ENCODE measurements around the gene TRIM72.

Gene TRIM72

DNA sequence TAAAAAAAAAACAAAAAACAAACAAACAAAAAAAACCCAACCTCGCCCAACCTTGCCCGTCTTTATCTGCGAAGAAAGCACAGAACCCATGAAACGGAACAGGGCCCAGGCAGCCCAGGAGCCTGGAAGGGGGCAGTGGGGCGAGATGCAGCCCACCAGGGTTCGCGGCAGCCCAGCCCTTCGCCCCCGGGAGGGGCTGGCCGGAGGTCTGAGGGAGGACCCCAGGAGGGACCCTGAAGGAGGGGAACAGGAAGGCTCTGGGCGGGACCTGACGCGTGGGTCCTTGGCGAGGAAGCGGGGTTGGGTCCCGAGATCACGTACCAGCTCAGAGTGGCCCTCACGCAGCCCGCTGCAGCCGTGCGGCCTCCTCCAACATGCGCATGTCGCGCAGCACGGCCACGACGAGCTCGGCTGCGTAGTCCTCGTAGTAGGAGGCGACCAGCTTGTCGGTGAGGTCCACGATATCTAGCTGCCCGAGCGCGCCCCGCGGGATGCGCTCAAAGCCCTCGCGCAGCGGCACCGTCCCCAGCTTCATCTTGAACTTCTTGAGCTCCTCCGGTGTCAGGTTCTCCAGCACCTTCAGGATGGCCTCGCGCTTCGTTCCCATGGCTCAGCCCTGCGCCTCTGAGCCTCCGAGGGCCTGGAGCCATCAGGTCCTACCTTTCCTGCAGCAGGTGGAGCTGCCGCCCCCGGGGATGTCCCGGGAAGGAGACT is 2.7 kb downstream of the TRIM72 start, which contains the start of gene PYDC1:
Gene PYDC1 (minus strand): TSS at position 714 of the 714 bp plus-strand sequence. CDS start 107 bp downstream, at position 607.
- H3K27ac ChIP-seq (replicated peaks; ENCODE audit: low read length), result no peak within 1 kb of the TSS
- H3K9ac ChIP-seq (ENCODE audit: low read depth, low read length, poor library complexity), result peak within 1 kb of the TSS; percentile 47
- peak within 1 kb of the TSS; percentile 98 for H3K4me2 ChIP-seq (ENCODE audit: insufficient read depth, low read length, poor library complexity, severe bottlenecking)
- no peak within 1 kb of the TSS for H2BK120ac ChIP-seq (ENCODE audit: low read depth, low read length)
- peaks cover 24 to 88% (median 52%) of the 10 kb centered on the region in 3 experiments for H3K27me3 ChIP-seq (ENCODE audit: control insufficient read depth in 3 of 3, insufficient read depth in 3 of 3, low read depth in 1 of 3, low read length in 3 of 3)
- peak within 1 kb of the TSS; percentile 94 for H3K23ac ChIP-seq (ENCODE audit: low read depth, low read length, poor library complexity)
- H2BK15ac ChIP-seq (ENCODE audit: low read length), result no peak within 1 kb of the TSS
- H3K14ac ChIP-seq (ENCODE audit: low read length), result peak within 1 kb of the TSS; percentile 67
- H3K18ac ChIP-seq (ENCODE audit: low read length), result peak within 1 kb of the TSS; percentile 98
- H2BK5ac ChIP-seq (ENCODE audit: low read length), result no peak within 1 kb of the TSS
- peak within 1 kb of the TSS; percentile 13 for H2AFZ ChIP-seq (ENCODE audit: low read length)
- peak within 1 kb of the TSS; percentile 68 for H4K8ac ChIP-seq (ENCODE audit: low read depth, low read length)
- no peak within 1 kb of the TSS for H3K4ac ChIP-seq (ENCODE audit: low read length)
- peaks cover 0 to 3% of the 10 kb centered on the region in 2 donors for H3K9me3 ChIP-seq (replicated peaks in 1 of 2; ENCODE audit: control insufficient read depth in 2 of 2, insufficient read depth in 1 of 2, low read depth in 1 of 2, low read length in 2 of 2)
- peak within 1 kb of the TSS; percentile 87 for H2BK12ac ChIP-seq (ENCODE audit: low read length)
- peak within 1 kb of the TSS; percentile 93 for H2AK5ac ChIP-seq (ENCODE audit: low read depth, low read length)
- no CpG with 5 or more reads among the region's 52 CpGs for WGBS, 2 donors (ENCODE audit: extremely low coverage in 2 of 2, insufficient read length in 2 of 2, insufficient replicate concordance in 1 of 2)
- H3K4me1 ChIP-seq (ENCODE audit: control insufficient read depth in 2 of 2, insufficient read depth in 1 of 2, low read depth in 1 of 2, low read length in 2 of 2), result peaks cover 10 to 15% of the 10 kb centered on the region in 2 donors
- no peak within 1 kb of the TSS for H4K91ac ChIP-seq (ENCODE audit: low read depth, low read length, poor library complexity)
- no peak for DNase-seq (ENCODE audit: low spot score)
- no peaks in the 10 kb centered on the region for H3K36me3 ChIP-seq (replicated peaks in 1 of 2; ENCODE audit: control insufficient read depth in 2 of 2, insufficient read depth in 2 of 2, low read length in 2 of 2)
- peak within 1 kb of the TSS in 1 of 2 donors; percentile 23 for H3K4me3 ChIP-seq (ENCODE audit: low read length in 2 of 2)
- no peaks in the 10 kb centered on the region for H3K79me1 ChIP-seq (ENCODE audit: low read depth, low read length)

DNA sequence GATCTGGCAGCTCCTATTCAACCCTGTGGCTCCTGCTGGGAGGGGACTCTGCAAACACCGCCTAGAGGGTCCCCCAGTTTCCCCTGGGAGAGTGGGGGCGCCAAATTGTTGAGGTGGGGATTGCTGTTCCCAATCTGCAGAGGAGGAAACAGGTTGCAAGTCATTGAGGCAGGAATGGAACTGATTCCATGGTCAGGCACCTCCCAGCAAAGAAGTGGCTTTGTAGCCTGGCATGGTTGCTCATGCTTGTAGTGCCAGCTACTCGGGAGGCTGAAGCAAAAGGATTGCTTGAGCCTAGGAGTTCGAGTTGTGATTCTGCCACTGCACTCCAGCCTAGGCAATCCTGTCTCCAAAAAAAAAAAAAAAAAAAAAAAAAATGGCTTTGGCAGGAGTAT is 3.2 kb downstream of the TRIM72 start:
- H4K8ac ChIP-seq (ENCODE audit: low read depth, low read length), result no peak overlapping the region
- H3K27me3 ChIP-seq (ENCODE audit: control insufficient read depth in 3 of 3, insufficient read depth in 3 of 3, low read depth in 1 of 3, low read length in 3 of 3), result peaks cover 24 to 86% (median 53%) of the 10 kb centered on the region in 3 experiments
- no peaks in the 10 kb centered on the region for H3K36me3 ChIP-seq (replicated peaks in 1 of 2; ENCODE audit: control insufficient read depth in 2 of 2, insufficient read depth in 2 of 2, low read length in 2 of 2)

DNA sequence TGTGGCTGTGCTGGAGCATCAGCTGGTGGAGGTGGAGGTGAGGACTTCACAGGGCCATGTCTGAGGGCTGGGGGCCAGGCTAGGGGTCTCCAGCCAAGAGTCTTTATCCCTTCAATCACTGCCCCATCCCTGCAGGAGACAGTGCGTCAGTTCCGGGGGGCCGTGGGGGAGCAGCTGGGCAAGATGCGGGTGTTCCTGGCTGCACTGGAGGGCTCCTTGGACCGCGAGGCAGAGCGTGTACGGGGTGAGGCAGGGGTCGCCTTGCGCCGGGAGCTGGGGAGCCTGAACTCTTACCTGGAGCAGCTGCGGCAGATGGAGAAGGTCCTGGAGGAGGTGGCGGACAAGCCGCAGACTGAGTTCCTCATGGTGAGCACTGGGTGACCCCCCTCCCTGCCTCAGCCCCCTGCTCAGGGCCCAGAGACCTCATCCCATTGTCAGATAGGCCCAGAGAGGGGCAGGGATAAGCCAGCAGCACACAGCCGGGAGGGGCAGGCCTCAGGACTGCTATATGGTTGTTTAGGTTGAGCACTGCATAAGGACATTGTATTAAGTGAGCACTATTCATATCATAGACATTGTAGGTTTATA is 5.3 kb downstream of the TRIM72 start:
- Histone ChIP-seq H3K27ac (replicated peaks; ENCODE audit: low read length) (no peak overlapping the region), H3K4me2 (ENCODE audit: insufficient read depth, low read length, poor library complexity, severe bottlenecking) (peak overlapping the region; percentile 2), H3K79me1 (ENCODE audit: low read depth, low read length) (no peaks in the 10 kb centered on the region), H3K36me3 (replicated peaks in 1 of 2; ENCODE audit: control insufficient read depth in 2 of 2, insufficient read depth in 2 of 2, low read length in 2 of 2) (no peaks in the 10 kb centered on the region), H3K4me3 (ENCODE audit: low read length in 2 of 2) (no peak overlapping the region), H3K27me3 (ENCODE audit: control insufficient read depth in 3 of 3, insufficient read depth in 3 of 3, low read depth in 1 of 3, low read length in 3 of 3) (peaks cover 24 to 67% (median 44%) of the 10 kb centered on the region in 3 experiments), H3K4me1 (ENCODE audit: control insufficient read depth in 2 of 2, insufficient read depth in 1 of 2, low read depth in 1 of 2, low read length in 2 of 2) (peaks cover 10 to 15% of the 10 kb centered on the region in 2 donors), H3K4ac (ENCODE audit: low read length) (no peak overlapping the region), H2BK15ac (ENCODE audit: low read length) (no peak overlapping the region), H2AFZ (ENCODE audit: low read length) (no peak overlapping the region), H4K8ac (ENCODE audit: low read depth, low read length) (no peak overlapping the region), H3K18ac (ENCODE audit: low read length) (peak overlapping the region; percentile 64), H2BK5ac (ENCODE audit: low read length) (no peak overlapping the region), H3K14ac (ENCODE audit: low read length) (peak overlapping the region; percentile 71), H3K9me3 (replicated peaks in 1 of 2; ENCODE audit: control insufficient read depth in 2 of 2, insufficient read depth in 1 of 2, low read depth in 1 of 2, low read length in 2 of 2) (peaks cover 0 to 3% of the 10 kb centered on the region in 2 donors), H2AK5ac (ENCODE audit: low read depth, low read length) (peak overlapping the region; percentile 19), H2BK12ac (ENCODE audit: low read length) (no peak overlapping the region), H4K91ac (ENCODE audit: low read depth, low read length, poor library complexity) (no peak overlapping the region), H3K9ac (ENCODE audit: low read depth, low read length, poor library complexity) (no peak overlapping the region), H2BK120ac (ENCODE audit: low read depth, low read length) (no peak overlapping the region), H3K23ac (ENCODE audit: low read depth, low read length, poor library complexity) (peak overlapping the region; percentile 89)
- WGBS, 2 donors (ENCODE audit: extremely low coverage in 2 of 2, insufficient read length in 2 of 2, insufficient replicate concordance in 1 of 2), result no CpG with 5 or more reads among the region's 15 CpGs
- no peak for DNase-seq (ENCODE audit: low spot score)

More for the DNA sequence above, 3.2 kb downstream of the TRIM72 start:
- peak overlapping the region in 1 of 2 donors; percentile 15 for H3K4me3 ChIP-seq (ENCODE audit: low read length in 2 of 2)
- H3K23ac ChIP-seq (ENCODE audit: low read depth, low read length, poor library complexity), result no peak overlapping the region
- peak overlapping the region; percentile 13 for H2AFZ ChIP-seq (ENCODE audit: low read length)
- no peak overlapping the region for H3K27ac ChIP-seq (replicated peaks; ENCODE audit: low read length)
- no peak overlapping the region for H3K4ac ChIP-seq (ENCODE audit: low read length)
- H2BK120ac ChIP-seq (ENCODE audit: low read depth, low read length), result no peak overlapping the region
- H3K4me1 ChIP-seq (ENCODE audit: control insufficient read depth in 2 of 2, insufficient read depth in 1 of 2, low read depth in 1 of 2, low read length in 2 of 2), result peaks cover 10 to 15% of the 10 kb centered on the region in 2 donors
- no peak overlapping the region for H3K14ac ChIP-seq (ENCODE audit: low read length)
- H3K79me1 ChIP-seq (ENCODE audit: low read depth, low read length), result no peaks in the 10 kb centered on the region
- peak overlapping the region; percentile 87 for H2BK12ac ChIP-seq (ENCODE audit: low read length)
- no CpG with 5 or more reads among the region's 4 CpGs for WGBS, 2 donors (ENCODE audit: extremely low coverage in 2 of 2, insufficient read length in 2 of 2, insufficient replicate concordance in 1 of 2)
- H2BK5ac ChIP-seq (ENCODE audit: low read length), result no peak overlapping the region
- H4K91ac ChIP-seq (ENCODE audit: low read depth, low read length, poor library complexity), result no peak overlapping the region
- peaks cover 0 to 3% of the 10 kb centered on the region in 2 donors for H3K9me3 ChIP-seq (replicated peaks in 1 of 2; ENCODE audit: control insufficient read depth in 2 of 2, insufficient read depth in 1 of 2, low read depth in 1 of 2, low read length in 2 of 2)
- DNase-seq (ENCODE audit: low spot score), result no peak
- H3K18ac ChIP-seq (ENCODE audit: low read length), result peak overlapping the region; percentile 72
- H2BK15ac ChIP-seq (ENCODE audit: low read length), result no peak overlapping the region
- no peak overlapping the region for H3K4me2 ChIP-seq (ENCODE audit: insufficient read depth, low read length, poor library complexity, severe bottlenecking)
- H3K9ac ChIP-seq (ENCODE audit: low read depth, low read length, poor library complexity), result peak overlapping the region; percentile 47
- no peak overlapping the region for H2AK5ac ChIP-seq (ENCODE audit: low read depth, low read length)
